Breast epithelium (tissue), 4 donors: ENCODE measurements around the gene HPCA. TPM values are rescaled to one million over a fixed set of nuclear protein-coding genes. Genes with fewer than 3 reads are reported as not detected.

Experiments used
- DNase-seq, 2 donors: peaks; one replicate each; pipeline ENCODE4 v3.0.0-alpha.2; 2019; ENCODE audit warnings: low spot score in 2 of 2
- H3K27ac ChIP-seq, 2 donors: fragments of 200-600 bp; sonication (generic) in 1 of 2; one replicate each; pipeline ENCODE4 v1.5.1; 2016 to 2019; ENCODE audit warnings: mild to moderate bottlenecking in 1 of 2
- H3K27me3 ChIP-seq, 2 donors: fragments of 200-600 bp; sonication (generic) in 1 of 2; one replicate each; pipeline versions ENCODE4 v1.5.1 to v1.6.0; 2017 to 2019; ENCODE audit warnings: control low read depth in 1 of 2, mild to moderate bottlenecking in 1 of 2
- H3K36me3 ChIP-seq: fragments of 200-600 bp; one replicate; pipeline ENCODE4 v1.5.1; 2019
- H3K4me1 ChIP-seq, 2 donors: fragments of 200-600 bp; sonication (generic); one replicate each; pipeline ENCODE4 v1.5.1; 2016 to 2019; ENCODE audit warnings: control low read depth in 1 of 2
- H3K4me3 ChIP-seq, 3 donors: fragments of 200-600 bp; sonication (generic); 1 replicate in 2 of 3; 2 replicates in 1 of 3; pipeline ENCODE4 v1.5.1; 2016 to 2019; ENCODE audit warnings: mild to moderate bottlenecking in 3 of 3, moderate library complexity in 2 of 3
- H3K9me3 ChIP-seq, 2 donors: fragments of 200-600 bp; sonication (generic) in 1 of 2; one replicate each; pipeline ENCODE4 v1.5.1; 2016 to 2019; ENCODE audit warnings: control low read depth in 1 of 2
- CTCF ChIP-seq, 3 donors: fragments of 450-650 bp; IDR thresholded peaks; one replicate each; pipeline ENCODE4 v1.5.1; 2016 to 2017; ENCODE audit warnings: antibody characterized with exemption in 3 of 3, mild to moderate bottlenecking in 3 of 3, moderate library complexity in 3 of 3
- POLR2A ChIP-seq: fragments of 450-650 bp; IDR thresholded peaks from one replicate; pipeline ENCODE4 v1.6.1; 2016; ENCODE audit warnings: antibody characterized with exemption, mild to moderate bottlenecking, moderate library complexity
- POLR2AphosphoS5 ChIP-seq, 3 donors: sonication (generic); formaldehyde crosslinking; IDR thresholded peaks; one replicate each; pipeline ENCODE4 v1.6.1; 2017; ENCODE audit warnings: antibody characterized with exemption in 3 of 3
- intact Hi-C: fragments of 100-400 bp; cut with DNase I; formaldehyde crosslinking; loops from one replicate; pipeline ENCODE4 v1.15.1; 2023; ENCODE audit warnings: low total_unique reads
- total RNA-seq, 3 donors: library from RNA; depleted of rRNA; stranded (reverse); fragments of >200 nt; gene quantifications; one replicate each; pipeline ENCODE4 v1.1.0, GENCODE V29; 2016

The HPCA gene
- 1 to 10 TPM in 1 of 3 donors, not detected in 2; 2.0 TPM for total RNA-seq

- Histone ChIP-seq H3K36me3 (no peaks in the 10 kb centered on the region), H3K27me3 (peaks cover 10 to 44% of the 10 kb centered on the region in 2 donors), H3K27ac (no peak within 1 kb of the TSS), H3K4me3 (peak within 1 kb of the TSS in 2 of 3 donors; percentile 13 to 56), H3K4me1 (peaks cover 0 to 10% of the 10 kb centered on the region in 2 donors), H3K9me3 (no peaks in the 10 kb centered on the region)
- peak in 1 of 2 donors; percentile 65 for DNase-seq
- TF ChIP-seq POLR2AphosphoS5 (IDR thresholded peaks at IDR 0.05) (no peak), CTCF (IDR thresholded peaks at IDR 0.05) (peak in 1 of 3 donors; percentile 21)
- intact Hi-C loops: no loop called here
Observed at GRCh38 chr1:32886004-32886827, at the start of gene HPCA. Gene HPCA (plus strand): TSS chr1:32886491. CDS start chr1:32888899, 2,408 bp downstream.

- no peak overlapping the region for H3K4me3 ChIP-seq
- TF ChIP-seq POLR2AphosphoS5 (IDR thresholded peaks at IDR 0.05) (no peak), CTCF (IDR thresholded peaks at IDR 0.05) (no peak), POLR2A (no peak)
- H3K36me3 ChIP-seq: peaks cover 6% of the 10 kb centered on the region
- H3K27ac ChIP-seq: no peak overlapping the region
- peaks cover 0 to 5% of the 10 kb centered on the region in 2 donors for H3K9me3 ChIP-seq
- H3K27me3 ChIP-seq: no peaks in the 10 kb centered on the region
- intact Hi-C loops: no loop called here
- no peak for DNase-seq
- no peaks in the 10 kb centered on the region for H3K4me1 ChIP-seq
Observed at GRCh38 chr1:32848354-32849063, 37.8 kb upstream of the HPCA start.

GRCh38 chr1:32855861-32856617 lies 30.3 kb upstream of the HPCA start:
- Histone ChIP-seq H3K4me1 (no peaks in the 10 kb centered on the region), H3K27ac (no peak overlapping the region), H3K9me3 (no peaks in the 10 kb centered on the region), H3K27me3 (no peaks in the 10 kb centered on the region), H3K4me3 (no peak overlapping the region), H3K36me3 (peaks cover 6% of the 10 kb centered on the region)
- intact Hi-C loops: no loop called here
- no peak for DNase-seq
- no peak for TF ChIP-seq POLR2AphosphoS5 (IDR thresholded peaks at IDR 0.05)

GRCh38 chr1:32858136-32858535 lies 28.2 kb upstream of the HPCA start:
- intact Hi-C loops: no loop called here
- Histone ChIP-seq H3K36me3 (peaks cover 6% of the 10 kb centered on the region), H3K4me1 (no peaks in the 10 kb centered on the region), H3K27me3 (no peaks in the 10 kb centered on the region), H3K27ac (no peak overlapping the region), H3K4me3 (no peak overlapping the region), H3K9me3 (no peaks in the 10 kb centered on the region)
- no peak for TF ChIP-seq CTCF (IDR thresholded peaks at IDR 0.05)
- TF ChIP-seq POLR2A: no peak
- TF ChIP-seq POLR2AphosphoS5 (IDR thresholded peaks at IDR 0.05): no peak
- DNase-seq: no peak

GRCh38 chr1:32858791-32859190 lies 27.5 kb upstream of the HPCA start:
- Histone ChIP-seq H3K27me3 (no peaks in the 10 kb centered on the region), H3K4me1 (no peaks in the 10 kb centered on the region), H3K27ac (no peak overlapping the region), H3K9me3 (no peaks in the 10 kb centered on the region), H3K4me3 (no peak overlapping the region), H3K36me3 (peaks cover 6% of the 10 kb centered on the region)
- DNase-seq: no peak
- intact Hi-C loops: no loop called here
- TF ChIP-seq CTCF (IDR thresholded peaks at IDR 0.05) (no peak), POLR2AphosphoS5 (IDR thresholded peaks at IDR 0.05) (no peak), POLR2A (no peak)
